HCT116 (cell line): ENCODE measurements around the gene FKBP1C. TPM values are rescaled to one million over a fixed set of nuclear protein-coding genes. Genes with fewer than 3 reads are reported as not detected.

ENCODE experiments used
- ATAC-seq: fragments of 200-7000 bp; cut with Tn5 transposase; 2 replicates; pipeline ENCODE4 v1.9.1; 2020; ENCODE audit warnings: mild to moderate bottlenecking, moderate library complexity
- BruUV-seq: library from RNA; stranded (reverse); fragments of 400-500 nt; replicated peaks from 2 replicates; lab custom pipeline; 2021; lab: Mats Ljungman, UMichigan
- CTCF ChIA-PET: fragments of 300-600 bp; sonication (Branson Sonifier 250); formaldehyde crosslinking; loops from one replicate; lab custom pipeline; 2021; ENCODE audit warnings: antibody characterized with exemption; lab: Charles Lee
- POLR2A ChIA-PET: fragments of 300-600, 350-600 bp; sonication (Branson Sonifier 250); formaldehyde crosslinking; loops from one replicate; lab custom pipeline; 2021; ENCODE audit warnings: antibody characterized with exemption; lab: Charles Lee
- RAD21 ChIA-PET, 2 experiments: fragments of 300-600 bp; sonication (Branson Sonifier 250); formaldehyde crosslinking; loops; one replicate each; lab custom pipeline; 2023; ENCODE audit warnings: low total read pairs in 2 of 2; ENCODE audit not compliant: uncharacterized antibody in 2 of 2, unreplicated experiment in 2 of 2, low non-redundant PET in 1 of 2; lab: Charles Lee
- DNase-seq: peaks from one replicate; pipeline ENCODE4 v3.0.0-alpha.2; 2010; ENCODE audit warnings: low read depth, low spot score
- H2AFZ ChIP-seq: fragments of 200-600 bp; shearing (Covaris generic), sonication (generic); 2 replicates; pipeline ENCODE4 v1.6.1; 2017; ENCODE audit warnings: low read depth, mixed run types, mixed read lengths, antibody characterized with exemption, low read length; ENCODE audit not compliant: poor library complexity, severe bottlenecking
- H3K27ac ChIP-seq: 2 replicates; pipeline ENCODE4 v1.5.1; 2012; ENCODE audit warnings: low read depth, low read length
- H3K27me3 ChIP-seq: fragments of 200-600 bp; sonication (generic); 2 replicates; pipeline ENCODE4 v1.6.1; 2016; ENCODE audit warnings: mixed run types, low read length, mixed read lengths; ENCODE audit not compliant: insufficient read depth
- H3K36me3 ChIP-seq, 2 experiments: fragments of 200-500 bp in 1 of 2; fragments of 200-600 bp in 1 of 2; sonication (Bioruptor generic) in 1 of 2; sonication (generic) in 1 of 2; 2 replicates each; pipeline versions ENCODE4 v1.5.1 to v1.6.1; 2014 to 2016; ENCODE audit warnings: low read length in 2 of 2, inconsistent platforms in 1 of 2, mixed read lengths in 1 of 2, mixed run types in 1 of 2; ENCODE audit not compliant: insufficient read depth in 2 of 2, control insufficient read depth in 1 of 2
- H3K4me1 ChIP-seq, 2 experiments: fragments of 200-600 bp in 1 of 2; sonication (generic) in 1 of 2; 2 replicates each; pipeline versions ENCODE4 v1.5.1 to v1.6.1; 2012 to 2017; ENCODE audit warnings: low read length in 2 of 2, inconsistent platforms in 1 of 2, mild to moderate bottlenecking in 1 of 2, mixed read lengths in 1 of 2, mixed run types in 1 of 2, moderate library complexity in 1 of 2; ENCODE audit not compliant: insufficient read depth in 2 of 2, control insufficient read depth in 1 of 2
- H3K4me2 ChIP-seq: fragments of 200-600 bp; sonication (generic); 2 replicates; pipeline ENCODE4 v1.6.1; 2017; ENCODE audit warnings: mixed run types, low read length, mixed read lengths
- H3K4me3 ChIP-seq, 2 experiments: fragments of 200-600 bp in 1 of 2; sonication (generic) in 1 of 2; replicated peaks in 1 of 2; 2 replicates each; pipeline ENCODE4 v1.5.1; 2011 to 2016; ENCODE audit warnings: low read length in 2 of 2, control low read depth in 1 of 2, low read depth in 1 of 2, mild to moderate bottlenecking in 1 of 2, mixed read lengths in 1 of 2, mixed run types in 1 of 2
- H3K79me2 ChIP-seq: fragments of 200-600 bp; sonication (generic); 2 replicates; pipeline ENCODE4 v1.6.1; 2017; ENCODE audit warnings: mild to moderate bottlenecking, mixed run types, low read length, moderate library complexity, mixed read lengths; ENCODE audit not compliant: insufficient read depth
- H3K9ac ChIP-seq: fragments of 200-600 bp; sonication (generic); 2 replicates; pipeline ENCODE4 v1.6.1; 2016; ENCODE audit warnings: low read length, mixed read lengths
- H3K9me2 ChIP-seq: fragments of 200-600 bp; sonication (generic), shearing (Covaris generic); 2 replicates; pipeline ENCODE4 v1.6.1; 2017; ENCODE audit warnings: mixed run types, mild to moderate bottlenecking, moderate library complexity; ENCODE audit not compliant: insufficient read depth
- H3K9me3 ChIP-seq, 2 experiments: fragments of 200-500 bp in 1 of 2; fragments of 200-600 bp in 1 of 2; sonication (Bioruptor generic) in 1 of 2; sonication (generic) in 1 of 2; 2 replicates each; pipeline ENCODE4 v1.6.1; 2014 to 2017; ENCODE audit warnings: low read length in 2 of 2, mixed read lengths in 2 of 2, inconsistent platforms in 1 of 2, low read depth in 1 of 2, mild to moderate bottlenecking in 1 of 2, mixed run types in 1 of 2, moderate library complexity in 1 of 2; ENCODE audit not compliant: control insufficient read depth in 1 of 2, insufficient read depth in 1 of 2
- H4K20me1 ChIP-seq: fragments of 200-600 bp; sonication (generic), shearing (Covaris generic); 2 replicates; pipeline ENCODE4 v1.6.1; 2017; ENCODE audit warnings: mixed run types, mild to moderate bottlenecking, moderate library complexity; ENCODE audit not compliant: insufficient read depth
- CBX3 ChIP-seq: IDR thresholded peaks from 2 replicates; pipeline ENCODE4 v1.6.1; 2012; ENCODE audit warnings: low read depth
- CEBPB ChIP-seq: IDR thresholded peaks from 2 replicates; pipeline ENCODE4 v1.6.1; 2012; ENCODE audit warnings: low read depth
- EGR1 ChIP-seq: IDR thresholded peaks from 2 replicates; pipeline ENCODE4 v1.6.1; 2012; ENCODE audit warnings: low read depth
- ELF1 ChIP-seq: IDR thresholded peaks from 2 replicates; pipeline ENCODE4 v1.6.1; 2012; ENCODE audit warnings: low read depth, borderline replicate concordance
- EZH2phosphoT487 ChIP-seq: fragments of 200-600 bp; IDR thresholded peaks from 2 replicates; pipeline ENCODE4 v1.6.1; 2018; ENCODE audit warnings: antibody characterized with exemption, borderline replicate concordance
- JUND ChIP-seq: IDR thresholded peaks from 2 replicates; pipeline ENCODE4 v1.6.1; 2012
- POLR2A ChIP-seq: IDR thresholded peaks from 2 replicates; pipeline ENCODE4 v1.7.0; 2011; ENCODE audit warnings: borderline replicate concordance; ENCODE audit not compliant: insufficient read depth, insufficient read length; ENCODE audit errors: extremely low read depth
- RAD21 ChIP-seq: IDR thresholded peaks from 2 replicates; pipeline ENCODE4 v1.6.1; 2012; ENCODE audit warnings: low read depth, mild to moderate bottlenecking
- SP1 ChIP-seq: IDR thresholded peaks from 2 replicates; pipeline ENCODE4 v1.6.1; 2012; ENCODE audit warnings: low read depth
- TCF7L2 ChIP-seq: IDR thresholded peaks from 2 replicates; pipeline ENCODE4 v1.7.0; 2011; ENCODE audit warnings: borderline replicate concordance, inconsistent platforms; ENCODE audit not compliant: insufficient read depth, insufficient read length; ENCODE audit errors: extremely low read depth
- YY1 ChIP-seq: IDR thresholded peaks from 2 replicates; pipeline ENCODE4 v1.6.1; 2011; ENCODE audit warnings: low read length, low read depth, moderate library complexity, mild to moderate bottlenecking; ENCODE audit not compliant: insufficient replicate concordance; ENCODE audit errors: extremely low read depth
- ZFX ChIP-seq: fragments of 450-650 bp; IDR thresholded peaks from 2 replicates; pipeline ENCODE4 v1.6.1; 2017
- ZNF274 ChIP-seq: fragments of 200-500 bp; sonication (Bioruptor generic); IDR thresholded peaks from 2 replicates; pipeline ENCODE4 v1.6.1; 2014; ENCODE audit warnings: mild to moderate bottlenecking, low read depth, low read length, inconsistent platforms
- intact Hi-C: fragments of 100-400 bp; cut with micrococcal nuclease; formaldehyde crosslinking; loops from 2 replicates; pipeline ENCODE4 v1.10.0; 2022
- total RNA-seq: library from RNA; stranded (reverse); gene quantifications from one replicate; pipeline ENCODE4 v1.2.1, GENCODE V29; 2021; ENCODE audit not compliant: unreplicated experiment
- TF ChIP-seq, protein P1 (sequence below): IDR thresholded peaks from 2 replicates; pipeline ENCODE4 v1.6.1; 2011; ENCODE audit warnings: mild to moderate bottlenecking, low read length, moderate library complexity; ENCODE audit not compliant: insufficient replicate concordance; ENCODE audit errors: extremely low read depth
- TF ChIP-seq, protein P2 (sequence below): IDR thresholded peaks from 2 replicates; pipeline ENCODE4 v1.6.1; 2012

The FKBP1C gene
- total RNA-seq, 1 experiment from 2014 or later: 1.6 TPM

DNA sequence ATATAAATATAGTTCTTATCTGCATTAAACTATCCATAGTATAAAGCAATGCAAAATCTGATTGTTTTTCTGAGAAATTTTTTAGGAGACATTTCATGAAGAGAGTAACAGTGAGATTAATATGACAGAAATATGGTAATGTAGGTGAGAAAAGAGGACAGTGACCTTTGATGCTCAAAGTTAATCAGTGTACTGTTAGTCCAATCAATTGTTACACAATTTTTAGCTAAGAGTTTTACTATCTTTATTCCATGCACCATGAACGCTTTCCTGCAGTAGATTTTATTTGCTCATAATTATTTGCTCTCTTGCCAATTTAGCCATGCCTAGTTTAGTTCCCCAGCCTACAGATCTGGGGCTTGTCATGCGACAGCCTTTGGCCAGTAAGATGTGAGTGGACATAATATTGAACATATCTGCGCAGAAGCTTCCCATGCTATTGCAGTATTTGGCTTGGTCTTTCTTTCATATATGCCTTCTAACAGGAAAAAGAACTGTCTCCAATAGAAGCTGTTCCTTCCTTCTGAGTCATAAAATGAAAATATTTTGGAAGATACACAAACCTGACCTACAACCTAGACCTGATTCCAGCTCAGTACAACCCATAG lies 38.7 kb downstream of the FKBP1C start:
- no TSS peak for BruUV-seq
- H3K4me2 ChIP-seq: no peak overlapping the region

DNA sequence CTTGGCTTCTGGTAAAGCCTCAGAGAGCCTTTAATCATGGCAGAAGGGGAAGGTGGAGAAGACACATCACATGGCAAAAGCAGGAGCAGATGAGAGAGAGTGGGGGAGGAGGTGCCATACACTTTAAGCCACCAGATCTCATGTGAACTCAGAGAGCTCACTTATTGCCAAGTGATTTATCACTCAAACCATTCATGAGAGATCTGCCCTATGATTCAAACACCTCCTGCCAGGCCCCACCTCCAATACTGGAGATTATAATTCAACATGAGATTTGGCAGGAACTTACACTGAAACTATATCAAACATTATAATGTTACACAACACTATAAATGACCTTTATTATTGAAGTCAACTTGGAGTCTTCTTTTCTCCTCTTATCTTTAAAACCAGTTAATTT lies 47.9 kb downstream of the FKBP1C start:
- intact Hi-C loops: no loop called here
- no TSS peak for BruUV-seq
- DNase-seq: no peak
- TF ChIP-seq JUND (no peak), CEBPB (no peak), POLR2A (no peak), EGR1 (no peak), CBX3 (no peak), ZNF274 (no peak), TCF7L2 (no peak), ZFX (no peak), SP1 (no peak), RAD21 (no peak), YY1 (no peak), EZH2phosphoT487 (no peak), ELF1 (no peak)
- TF ChIP-seq, protein P1, sequence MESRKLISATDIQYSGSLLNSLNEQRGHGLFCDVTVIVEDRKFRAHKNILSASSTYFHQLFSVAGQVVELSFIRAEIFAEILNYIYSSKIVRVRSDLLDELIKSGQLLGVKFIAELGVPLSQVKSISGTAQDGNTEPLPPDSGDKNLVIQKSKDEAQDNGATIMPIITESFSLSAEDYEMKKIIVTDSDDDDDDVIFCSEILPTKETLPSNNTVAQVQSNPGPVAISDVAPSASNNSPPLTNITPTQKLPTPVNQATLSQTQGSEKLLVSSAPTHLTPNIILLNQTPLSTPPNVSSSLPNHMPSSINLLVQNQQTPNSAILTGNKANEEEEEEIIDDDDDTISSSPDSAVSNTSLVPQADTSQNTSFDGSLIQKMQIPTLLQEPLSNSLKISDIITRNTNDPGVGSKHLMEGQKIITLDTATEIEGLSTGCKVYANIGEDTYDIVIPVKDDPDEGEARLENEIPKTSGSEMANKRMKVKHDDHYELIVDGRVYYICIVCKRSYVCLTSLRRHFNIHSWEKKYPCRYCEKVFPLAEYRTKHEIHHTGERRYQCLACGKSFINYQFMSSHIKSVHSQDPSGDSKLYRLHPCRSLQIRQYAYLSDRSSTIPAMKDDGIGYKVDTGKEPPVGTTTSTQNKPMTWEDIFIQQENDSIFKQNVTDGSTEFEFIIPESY: no peak
- TF ChIP-seq, protein P2, sequence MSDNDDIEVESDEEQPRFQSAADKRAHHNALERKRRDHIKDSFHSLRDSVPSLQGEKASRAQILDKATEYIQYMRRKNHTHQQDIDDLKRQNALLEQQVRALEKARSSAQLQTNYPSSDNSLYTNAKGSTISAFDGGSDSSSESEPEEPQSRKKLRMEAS: no peak

More for the DNA sequence above, 38.7 kb downstream of the FKBP1C start:
- ATAC-seq: no peak
- H4K20me1 ChIP-seq: no peaks in the 10 kb centered on the region
- no peak overlapping the region for H2AFZ ChIP-seq
- RAD21 ChIA-PET: no interaction called here
- no peaks in the 10 kb centered on the region for H3K4me1 ChIP-seq
- H3K27ac ChIP-seq: no peak overlapping the region
- H3K9ac ChIP-seq: no peak overlapping the region
- no peaks in the 10 kb centered on the region for H3K27me3 ChIP-seq
- H3K36me3 ChIP-seq: no peaks in the 10 kb centered on the region
- H3K79me2 ChIP-seq: no peaks in the 10 kb centered on the region
- no peak overlapping the region for H3K4me3 ChIP-seq
- CTCF ChIA-PET: no interaction called here
- POLR2A ChIA-PET: no interaction called here
- TF ChIP-seq JUND: no peak
- no peak for TF ChIP-seq CEBPB
- TF ChIP-seq POLR2A: no peak
- TF ChIP-seq SP1: no peak
- no peak for TF ChIP-seq EGR1
- TF ChIP-seq CBX3: no peak
- no peak for TF ChIP-seq YY1
- TF ChIP-seq, protein P2: no peak
- TF ChIP-seq TCF7L2: no peak
- no peak for TF ChIP-seq ZNF274
- no peaks in the 10 kb centered on the region for H3K9me3 ChIP-seq
- no peak for DNase-seq
- intact Hi-C loops: no loop called here
- no peaks in the 10 kb centered on the region for H3K9me2 ChIP-seq

More for the DNA sequence above, 47.9 kb downstream of the FKBP1C start:
- H3K4me3 ChIP-seq: no peak overlapping the region
- H3K27me3 ChIP-seq: no peaks in the 10 kb centered on the region
- H3K36me3 ChIP-seq: no peaks in the 10 kb centered on the region
- ChIA-PET POLR2A (no interaction called here), CTCF (no interaction called here), RAD21 (no interaction called here)
- no peaks in the 10 kb centered on the region for H3K9me2 ChIP-seq
- H3K4me2 ChIP-seq: no peak overlapping the region
- no peaks in the 10 kb centered on the region for H3K79me2 ChIP-seq
- no peak for ATAC-seq
- no peak overlapping the region for H3K27ac ChIP-seq
- H3K9ac ChIP-seq: no peak overlapping the region
- H2AFZ ChIP-seq: no peak overlapping the region
- H3K9me3 ChIP-seq: no peaks in the 10 kb centered on the region
- no peaks in the 10 kb centered on the region for H4K20me1 ChIP-seq
- no peaks in the 10 kb centered on the region for H3K4me1 ChIP-seq
